HG02970 (cell line): ENCODE data around the gene TFF1.

Experiments
- ATAC-seq: cut with Tn5 transposase; IDR thresholded peaks from one replicate; pipeline ENCODE4 v1.9.1; 2021; ENCODE audit warnings: mild to moderate bottlenecking, moderate library complexity, moderate number of reproducible peaks; ENCODE audit not compliant: unreplicated experiment, low FRiP score

Gene TFF1

DNA sequence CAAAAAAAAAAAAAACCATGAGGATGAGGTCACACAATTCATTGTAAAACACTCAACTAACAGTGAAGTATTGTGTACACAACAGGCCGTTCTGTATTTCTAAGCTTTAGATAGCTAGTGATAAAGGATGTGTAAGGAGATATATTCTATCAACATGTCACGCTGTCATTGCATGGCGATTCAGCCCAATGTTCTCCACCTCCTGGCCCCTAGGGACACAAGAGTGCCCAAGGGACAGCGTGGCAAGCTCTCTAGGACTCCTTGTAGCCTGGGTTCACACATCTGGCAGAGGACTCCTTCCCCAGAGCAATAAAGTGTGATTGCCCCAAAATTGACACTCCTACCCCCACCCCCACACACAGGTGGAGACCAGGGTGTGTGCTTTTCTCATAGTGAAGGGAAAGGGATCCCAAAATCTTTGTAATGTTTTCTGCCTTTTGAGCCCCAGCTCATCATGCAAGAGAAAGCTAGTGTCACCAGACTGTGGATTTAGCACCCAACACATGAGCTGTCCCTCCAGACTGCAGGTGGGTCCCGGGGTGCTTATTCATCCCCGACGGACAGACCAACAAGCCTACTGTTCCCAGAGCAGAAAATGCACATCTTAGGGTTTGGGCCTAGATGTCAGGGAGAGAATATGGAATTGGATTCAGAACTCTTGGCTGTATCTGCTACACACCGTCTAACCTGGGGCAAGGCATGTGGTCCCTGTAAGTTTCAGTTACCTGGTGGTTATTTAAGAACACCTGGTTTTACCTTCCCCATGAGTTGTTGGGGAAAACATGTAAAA is 18.0 kb upstream of the TFF1 start:
- no peak for ATAC-seq

GRCh38 chr21:42383331-42383730 is 17.0 kb upstream of the TFF1 start:
- ATAC-seq = no peak

DNA sequence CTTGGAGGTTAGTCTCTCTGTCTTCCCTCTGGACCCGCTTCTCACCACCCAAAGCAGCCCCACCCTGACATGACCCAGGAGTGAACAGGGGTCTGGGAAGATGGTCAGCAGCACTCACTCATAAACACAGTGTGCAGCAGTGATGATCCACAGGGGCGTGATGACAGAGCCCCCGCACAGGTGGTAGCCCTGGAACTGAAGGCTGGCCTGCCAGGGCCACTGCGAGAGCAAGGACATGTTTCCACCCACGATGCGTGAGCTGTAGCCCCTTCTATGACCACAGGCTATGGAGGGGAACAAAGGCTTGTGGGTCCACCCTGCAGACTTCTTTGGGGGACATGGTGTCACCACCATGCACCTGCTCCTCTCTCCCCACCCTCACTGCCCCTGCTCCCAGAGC is 16.6 kb upstream of the TFF1 start:
- no peak for ATAC-seq

- ATAC-seq = no peak
Measured at GRCh38 chr21:42381347-42381984, 15.1 kb upstream of the TFF1 start.

DNA sequence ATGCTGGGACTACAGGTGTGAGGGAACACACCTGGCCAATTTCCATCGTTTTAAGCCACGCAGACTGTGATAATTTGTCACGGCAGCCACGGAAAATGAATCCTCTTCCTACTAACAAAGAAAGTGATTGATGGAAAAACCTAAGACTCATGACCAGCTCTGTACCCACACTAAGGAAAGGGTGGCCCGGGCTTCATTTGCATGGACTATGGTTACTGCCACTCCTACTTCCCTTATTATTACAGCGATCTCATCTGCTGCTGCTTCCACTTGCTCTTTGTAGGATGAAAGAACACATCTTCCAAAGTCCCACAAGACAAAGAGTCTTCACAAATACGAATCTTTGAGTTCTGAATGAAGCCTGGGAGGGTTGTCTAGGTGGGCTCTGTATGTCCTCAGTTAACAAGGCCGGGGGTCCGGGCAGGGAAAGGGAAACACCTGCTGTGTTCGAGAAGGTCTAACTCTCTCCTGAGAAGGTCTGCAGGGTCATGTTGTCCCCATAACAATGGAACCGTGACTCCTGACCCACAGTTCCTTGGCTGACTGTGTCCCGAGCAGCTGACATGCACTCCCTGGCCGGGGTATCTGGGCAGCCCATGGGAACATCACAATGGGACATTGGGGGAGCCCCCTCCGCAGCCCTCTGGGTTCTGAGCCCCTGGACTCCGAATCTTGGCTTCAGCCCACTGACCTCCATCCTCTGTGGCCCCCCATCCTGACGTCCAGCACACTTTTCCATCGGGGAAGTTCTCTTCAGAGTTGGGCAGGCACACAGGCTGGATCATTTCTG is 13.3 kb upstream of the TFF1 start:
- no peak for ATAC-seq

DNA sequence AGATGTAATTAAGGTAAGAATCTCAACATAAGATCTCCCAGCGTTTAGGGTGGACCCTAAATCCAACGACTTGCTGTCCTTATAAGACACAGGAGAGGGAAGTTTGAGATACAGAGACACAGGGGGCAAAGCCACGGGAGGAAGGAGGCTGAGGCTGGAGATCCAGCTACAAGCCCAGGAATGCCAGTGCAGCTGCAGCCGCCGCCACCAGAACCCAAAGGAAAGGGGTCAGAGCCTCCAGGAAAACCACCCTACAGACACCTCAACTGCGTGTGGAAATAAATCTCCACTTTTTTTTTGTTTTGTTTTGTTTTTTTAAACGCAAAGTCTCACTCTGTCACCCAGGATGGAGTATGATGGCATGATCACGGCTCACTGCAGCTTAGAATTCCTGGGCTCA is 12.1 kb upstream of the TFF1 start:
- ATAC-seq = no peak

DNA sequence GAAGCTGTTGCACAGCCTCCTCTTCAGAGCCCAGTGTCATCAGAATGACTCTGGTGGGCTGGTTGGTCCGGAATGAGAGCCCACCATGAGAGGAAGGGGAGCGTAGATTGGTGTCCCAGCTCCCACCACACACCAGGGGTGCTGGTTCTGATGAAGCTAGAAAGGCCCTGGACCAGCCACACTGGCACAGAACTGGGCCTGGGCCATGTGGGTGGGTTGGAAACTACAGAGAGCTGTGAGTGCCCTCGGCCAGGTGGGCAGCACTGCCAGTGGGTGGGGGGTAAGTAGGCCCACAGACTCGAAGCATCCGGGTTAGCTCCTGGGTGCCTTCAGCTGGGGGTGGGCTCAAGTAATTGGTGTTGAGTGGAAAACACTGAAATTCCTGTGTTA is 11.6 kb upstream of the TFF1 start:
- ATAC-seq = no peak

GRCh38 chr21:42377211-42377950 is 11.0 kb upstream of the TFF1 start:
- no peak for ATAC-seq

GRCh38 chr21:42376338-42376982 is 10.1 kb upstream of the TFF1 start:
- no peak for ATAC-seq

DNA sequence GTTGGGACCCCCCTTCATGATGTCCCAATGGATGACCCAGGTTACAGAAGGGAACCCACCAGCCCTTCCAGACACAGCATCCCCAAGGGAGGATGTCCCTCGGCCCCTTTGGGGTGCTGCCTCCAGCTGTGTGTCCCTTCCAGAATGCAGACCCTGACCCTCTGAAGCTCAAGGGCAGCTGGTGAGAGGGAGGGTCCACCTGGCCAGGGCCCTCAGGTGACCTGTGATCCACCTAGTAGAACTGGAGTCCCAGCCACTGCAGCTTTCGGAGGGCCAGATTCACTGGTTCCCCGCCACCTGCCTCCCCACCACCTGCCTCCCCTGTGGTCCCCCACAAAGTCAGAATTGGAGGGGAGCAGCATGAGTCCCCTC is 9.6 kb upstream of the TFF1 start:
- no peak for ATAC-seq

DNA sequence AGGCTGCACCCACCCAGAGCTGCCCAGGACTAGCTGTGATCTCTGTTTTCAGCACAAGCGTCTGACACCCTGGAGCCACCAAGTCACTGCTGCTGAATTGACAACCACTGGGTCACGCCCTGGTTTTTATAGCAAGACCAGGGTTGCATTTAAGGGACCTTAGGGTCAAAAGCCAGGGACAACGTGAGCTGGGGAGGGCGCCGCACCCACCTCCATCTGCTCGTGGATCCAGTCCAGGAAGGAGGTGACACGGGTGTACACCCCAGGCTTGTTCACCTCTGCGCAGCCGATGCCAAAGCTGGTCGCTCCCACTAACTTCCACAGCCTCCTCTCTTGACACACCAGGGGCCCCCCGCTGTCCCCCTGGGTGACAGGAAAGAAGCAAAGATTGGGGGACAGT is 9.2 kb upstream of the TFF1 start:
- no peak for ATAC-seq

GRCh38 chr21:42374864-42375499 is 8.6 kb upstream of the TFF1 start:
- ATAC-seq = no peak

- no peak for ATAC-seq
Measured at GRCh38 chr21:42374457-42374856, 8.1 kb upstream of the TFF1 start.

GRCh38 chr21:42373908-42374455 is 7.6 kb upstream of the TFF1 start:
- no peak for ATAC-seq

DNA sequence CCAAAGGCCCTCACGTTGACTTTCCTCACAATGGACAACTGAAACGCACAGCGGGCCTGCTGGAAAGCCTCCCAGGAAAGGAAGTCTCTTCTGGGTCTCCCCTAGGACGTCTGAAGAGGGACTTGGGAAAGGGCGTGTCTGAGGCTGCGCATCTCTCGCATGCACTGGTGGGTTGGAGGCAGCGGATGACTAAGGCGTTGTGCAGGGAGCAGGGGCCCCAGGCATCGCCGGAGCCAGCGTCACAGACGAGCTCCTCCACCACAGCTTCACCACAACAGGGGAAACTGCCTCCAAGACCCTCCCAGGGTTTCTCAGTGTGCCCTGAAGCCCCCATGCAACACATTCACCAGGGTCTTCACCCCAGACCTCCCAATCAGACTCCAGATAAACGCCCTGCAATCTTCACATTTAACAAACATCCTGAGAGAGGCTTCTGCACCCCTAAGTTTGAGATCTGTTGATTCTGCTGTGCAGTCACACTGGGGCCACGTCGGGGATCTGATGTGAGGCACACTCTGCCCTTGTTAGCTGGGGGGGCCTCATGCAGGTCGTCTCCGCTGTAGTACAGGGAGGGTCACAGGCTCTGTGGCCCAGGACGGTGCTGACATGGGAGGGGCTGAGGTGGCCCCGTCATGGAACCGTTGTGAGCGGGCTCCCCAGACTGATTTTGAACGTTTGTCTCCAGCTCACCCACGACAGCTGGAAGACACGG is 7.0 kb upstream of the TFF1 start:
- no peak for ATAC-seq

DNA sequence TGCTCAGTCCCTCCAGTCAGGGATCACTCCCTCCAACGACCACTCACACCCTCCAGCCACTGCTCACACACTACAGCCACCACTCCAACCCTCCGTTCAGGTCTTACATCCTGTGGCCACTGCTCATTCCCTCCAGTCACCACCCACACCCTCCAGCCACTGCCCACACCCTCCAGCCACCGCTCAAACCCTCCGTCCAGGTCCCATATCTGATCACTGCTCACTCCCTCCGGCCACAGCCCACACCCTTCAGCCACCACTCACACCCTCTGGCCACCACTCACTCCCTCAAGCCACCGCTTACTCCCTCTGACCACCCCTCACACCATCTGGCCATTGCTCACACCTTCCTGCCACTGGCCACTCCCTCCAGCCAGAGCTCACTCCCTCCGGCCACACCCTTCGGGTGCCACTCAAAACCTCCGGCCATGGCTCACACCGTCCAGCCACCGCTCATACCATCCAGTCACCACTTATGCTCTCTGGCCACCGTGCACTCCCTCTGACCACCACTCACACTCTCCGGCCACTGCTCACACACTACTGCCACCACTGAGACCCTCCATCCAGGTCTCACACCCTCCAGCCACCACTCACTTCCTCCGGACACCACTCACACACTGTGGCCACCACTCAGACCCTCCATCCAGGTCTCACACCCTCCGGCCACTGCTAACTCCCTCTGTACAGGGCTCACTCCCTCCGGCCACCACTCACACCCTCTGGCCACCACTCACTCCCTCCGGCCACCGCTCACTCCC is 4.7 kb upstream of the TFF1 start:
- no peak for ATAC-seq

DNA sequence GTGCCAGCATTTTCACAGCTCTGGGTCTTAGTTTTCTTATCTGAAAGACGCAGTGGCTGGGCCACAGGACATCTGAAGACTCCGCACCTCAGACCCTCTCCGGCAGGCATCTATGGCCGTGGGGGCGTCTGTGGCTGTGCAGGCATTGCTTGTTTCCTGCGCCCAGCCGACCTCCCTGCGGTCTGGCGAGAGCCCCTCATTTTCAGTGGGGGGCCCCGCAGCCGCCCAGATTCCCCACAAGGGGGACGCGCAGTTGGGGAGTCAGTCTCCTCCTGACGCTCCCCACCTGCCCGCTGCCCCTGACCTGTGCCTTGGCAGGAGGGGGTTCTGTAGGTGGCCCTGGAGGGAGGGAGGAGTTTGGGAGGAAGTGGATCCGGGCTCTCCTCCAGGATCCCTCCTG is 3.5 kb upstream of the TFF1 start:
- ATAC-seq = no peak
